ENCODE data around the gene CAMK2B.
"Not testable (repeated sequence)": the region's sequence is repeated elsewhere in the genome, so short reads cannot be mapped to it uniquely, and the experiment has no call there.

The CAMK2B gene

GRCh38 chr7:44173911-44174693 is 151.3 kb downstream of the CAMK2B start:
- no peak for FAIRE-seq
- no peak for DNase-seq (ENCODE audit: low spot score)

GRCh38 chr7:44172803-44173424 is 152.5 kb downstream of the CAMK2B start:
- FAIRE-seq (peak; percentile 92), DNase-seq (ENCODE audit: low spot score) (peak; percentile 84)

GRCh38 chr7:44172352-44172751 is 153.0 kb downstream of the CAMK2B start:
- no peak for FAIRE-seq

GRCh38 chr7:44171901-44172300 is 153.5 kb downstream of the CAMK2B start:
- FAIRE-seq; DNase-seq (ENCODE audit: low spot score): not testable (repeated sequence)

More at GRCh38 chr7:44172352-44172751, 153.0 kb downstream of the CAMK2B start:
- no peak for DNase-seq (ENCODE audit: low spot score)

DNA sequence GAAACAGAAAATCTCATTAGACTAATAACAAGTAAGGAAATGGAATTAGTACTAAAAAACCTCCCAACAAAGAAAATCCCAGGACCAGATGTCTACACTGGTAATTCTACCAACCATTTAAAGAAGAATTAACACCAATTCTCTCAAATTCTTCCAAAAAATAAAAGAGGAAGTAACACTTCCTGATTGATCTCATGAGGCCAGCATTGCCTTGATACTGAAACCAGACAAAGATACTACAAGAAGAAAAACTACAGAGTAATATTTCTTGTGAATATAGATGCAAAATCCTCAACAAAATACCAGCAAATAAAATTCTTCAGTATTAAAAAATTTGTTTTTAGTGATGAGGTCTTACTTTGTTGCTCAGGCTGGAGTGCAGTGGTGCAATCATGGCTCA is 157.5 kb downstream of the CAMK2B start:
- DNase-seq (ENCODE audit: low spot score) = no peak
- no peak for FAIRE-seq
